ENCODE results near the gene TRIM5.

Gene TRIM5

DNA sequence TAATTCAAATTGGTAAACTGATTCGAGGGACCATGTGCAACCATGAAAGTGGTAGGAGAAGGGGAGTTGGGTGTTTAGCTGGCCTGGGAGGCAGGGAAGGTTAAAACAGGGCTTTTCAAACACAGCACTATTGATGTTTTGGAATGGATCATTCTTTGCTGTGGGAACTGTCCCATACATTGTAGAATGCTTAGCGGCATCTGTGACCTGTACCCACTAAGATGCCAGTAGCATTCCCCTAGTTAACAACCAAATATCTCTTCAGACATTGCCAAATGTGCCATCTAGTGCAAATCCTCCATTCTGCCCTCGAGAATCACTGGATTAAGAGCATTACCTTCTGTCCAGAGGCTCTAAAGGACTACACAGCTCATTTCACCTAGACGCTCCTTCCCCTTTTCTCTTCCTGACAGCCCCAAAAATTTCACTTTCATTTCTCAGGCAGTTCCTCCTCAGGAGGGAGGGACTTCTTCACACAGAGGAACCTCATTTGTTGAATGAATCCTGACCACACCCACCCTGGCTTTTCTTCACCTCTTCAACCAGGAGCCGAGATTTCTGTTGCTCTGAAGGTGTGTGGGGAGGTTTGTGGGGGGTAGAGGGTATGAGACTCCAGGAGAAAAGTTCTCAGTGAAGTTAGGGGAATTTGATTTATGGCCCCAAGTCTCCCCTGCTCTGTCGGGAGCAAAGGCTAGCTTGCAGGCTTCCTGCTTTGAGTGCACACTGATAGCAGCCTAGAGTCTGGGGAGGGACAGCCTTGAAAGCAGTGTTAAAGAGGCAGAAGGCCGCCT lies 60.2 kb downstream of the TRIM5 start, which contains the start of gene TRIM34:
TSS of gene TRIM34 (plus strand) at position 513 of the 791 bp plus-strand sequence. CDS start 7,331 bp downstream, outside the sequence.
- peak; percentile 49 for DNase-seq (ENCODE audit: low spot score)

DNA sequence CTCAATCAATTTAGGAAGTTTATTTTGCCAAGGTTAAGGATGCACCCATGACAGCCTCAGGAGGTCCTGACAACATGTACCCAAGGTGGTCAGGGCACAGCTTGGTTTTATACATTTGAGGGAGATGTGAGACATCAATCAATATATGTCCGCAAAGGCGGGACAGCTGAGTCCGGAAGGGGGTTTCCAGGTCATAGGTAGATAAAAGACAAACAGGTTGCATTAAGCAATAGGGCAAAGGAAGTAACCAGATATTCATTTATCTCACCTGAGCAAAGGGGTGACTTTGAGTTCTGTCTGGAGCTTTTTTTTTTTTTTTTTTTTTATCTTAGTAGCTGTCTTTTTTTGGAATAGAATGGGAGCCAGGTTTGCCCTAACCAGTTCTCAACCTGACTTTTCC lies 62.1 kb downstream of the TRIM5 start:
- no peak for DNase-seq (ENCODE audit: low spot score)

DNA sequence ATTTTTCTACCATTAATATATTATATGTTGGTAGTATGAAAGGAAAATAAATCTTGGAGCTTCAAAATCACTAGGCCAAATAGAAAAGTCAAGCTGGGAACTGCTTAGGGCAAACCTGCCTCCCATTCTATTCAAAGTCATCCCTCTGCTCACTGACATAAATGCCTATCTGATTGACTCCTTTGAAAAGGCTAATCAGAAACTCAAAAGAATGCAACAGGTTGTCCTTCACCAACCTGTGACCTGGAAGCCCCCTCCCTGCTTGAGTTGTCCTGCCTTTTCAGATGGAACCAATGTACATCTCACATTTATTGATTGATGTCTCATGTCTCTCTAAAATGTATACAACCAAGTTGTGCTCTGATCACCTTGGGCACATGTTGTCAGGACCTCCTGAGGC lies 63.3 kb downstream of the TRIM5 start:
- DNase-seq (ENCODE audit: low spot score): no peak

DNA sequence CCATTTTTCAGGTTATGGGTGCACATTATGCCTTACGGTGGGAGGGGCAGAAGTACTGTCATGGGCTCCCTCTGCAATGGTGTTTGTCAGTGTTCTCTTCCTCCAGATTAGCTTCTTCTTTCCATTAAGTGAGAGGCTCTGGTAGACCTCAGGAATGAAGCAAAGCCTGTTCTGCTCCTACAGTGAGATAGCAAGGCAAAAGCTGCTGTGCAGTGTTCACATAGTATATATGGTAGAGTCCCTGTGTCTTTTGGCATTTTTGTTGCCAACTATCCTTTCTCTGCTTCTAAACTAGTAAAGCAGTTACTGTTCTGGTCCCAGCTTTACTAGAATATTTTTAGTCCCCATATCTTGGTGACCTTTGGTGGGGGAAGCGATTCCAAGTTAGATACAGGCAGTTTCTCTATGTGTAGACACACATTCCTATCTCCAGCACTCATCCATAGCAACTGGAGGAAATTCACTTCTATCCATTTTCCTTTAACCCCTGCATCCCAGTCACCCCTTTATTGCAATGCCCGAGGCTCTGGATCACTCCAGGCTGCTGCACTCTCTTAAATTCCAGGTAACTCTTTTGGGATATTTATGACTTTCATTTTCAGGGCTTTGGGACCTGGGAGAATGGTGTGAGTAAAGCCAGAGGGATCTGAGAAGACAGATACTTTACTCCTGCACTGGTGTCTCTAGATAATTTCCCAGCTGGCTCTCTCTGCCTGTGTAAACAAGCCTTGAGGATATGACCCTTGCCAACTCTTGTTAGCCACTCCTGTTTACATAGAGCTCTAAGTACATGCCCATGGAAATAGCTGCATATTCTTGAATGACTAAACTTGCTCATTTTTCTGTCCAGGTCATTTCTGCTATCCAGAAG lies 64.0 kb downstream of the TRIM5 start:
- no peak for DNase-seq (ENCODE audit: low spot score)

DNA sequence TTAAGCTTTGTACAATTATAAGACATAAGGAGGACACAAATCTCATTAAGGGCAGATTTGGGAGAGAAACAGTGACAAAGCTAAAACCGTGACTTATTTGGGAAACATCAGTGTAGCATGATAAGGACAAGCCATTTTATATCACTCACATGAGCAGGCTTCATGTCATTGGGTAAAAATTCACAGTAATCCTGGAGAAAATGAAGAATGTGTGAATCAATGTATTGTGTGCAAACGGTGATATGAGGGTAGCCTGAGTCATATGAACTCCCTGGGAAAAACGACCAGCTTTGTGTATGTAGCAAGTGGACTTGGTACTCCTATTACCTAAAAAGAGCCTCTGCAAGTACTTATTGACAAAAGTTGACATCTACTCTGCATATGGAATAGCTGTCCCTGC lies 66.1 kb downstream of the TRIM5 start:
- no peak for DNase-seq (ENCODE audit: low spot score)
